Measurements from ENCODE around the gene WFDC2. TPM values are rescaled to one million over a fixed set of nuclear protein-coding genes. Genes with fewer than 3 reads are reported as not detected.
"Not testable (repeated sequence)": the region's sequence is repeated elsewhere in the genome, so short reads cannot be mapped to it uniquely, and the experiment has no call there.

The WFDC2 gene
- total RNA-seq, 1 experiment from 2014 or later = not detected

DNA sequence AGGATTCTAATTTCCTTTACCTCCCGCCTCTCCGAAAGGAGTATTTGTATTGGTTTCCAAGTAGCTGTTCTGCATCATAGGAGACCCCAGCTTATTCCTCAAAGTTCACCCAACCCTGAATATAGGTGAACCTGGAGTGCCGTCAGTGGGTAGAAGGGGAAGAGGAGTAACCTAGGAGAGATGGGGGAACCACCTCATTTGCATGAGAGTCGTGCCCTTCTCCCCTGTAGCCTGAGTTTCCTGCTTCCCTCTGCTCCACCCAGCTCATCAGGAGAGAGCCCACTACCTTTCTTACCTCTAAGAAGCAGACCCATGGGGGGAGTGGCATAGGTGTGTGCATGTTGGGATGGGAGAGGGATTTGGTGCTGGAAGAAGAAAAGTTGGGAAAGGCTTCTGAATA lies 17.3 kb upstream of the WFDC2 start:
- DNase-seq (ENCODE audit: low read depth) = no peak

GRCh38 chr20:45452772-45453691 lies 16.5 kb upstream of the WFDC2 start:
- DNase-seq (ENCODE audit: low read depth) = no peak

GRCh38 chr20:45456632-45457031 lies 12.9 kb upstream of the WFDC2 start:
- DNase-seq (ENCODE audit: low read depth) = no peak

DNA sequence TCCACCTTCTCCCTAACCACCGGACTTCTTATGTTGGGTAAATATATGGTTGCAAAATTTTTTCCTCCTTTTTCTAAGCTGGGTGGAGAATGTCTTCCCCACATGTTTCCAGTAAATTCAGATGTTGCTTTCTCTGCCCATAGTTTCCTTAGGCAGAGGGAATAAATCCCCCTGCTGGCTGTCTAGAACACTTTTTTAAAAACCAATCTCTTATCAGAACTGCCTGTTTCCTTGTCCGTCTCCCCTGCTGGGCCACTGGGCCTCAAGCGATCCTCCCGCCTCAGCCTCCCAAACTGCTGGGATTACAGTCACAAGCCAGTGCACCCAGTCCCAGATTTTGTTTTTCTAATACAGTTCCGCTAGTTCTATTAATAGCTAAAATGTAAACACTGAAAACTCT lies 9.9 kb upstream of the WFDC2 start:
- DNase-seq (ENCODE audit: low read depth) = peak; percentile 26

DNA sequence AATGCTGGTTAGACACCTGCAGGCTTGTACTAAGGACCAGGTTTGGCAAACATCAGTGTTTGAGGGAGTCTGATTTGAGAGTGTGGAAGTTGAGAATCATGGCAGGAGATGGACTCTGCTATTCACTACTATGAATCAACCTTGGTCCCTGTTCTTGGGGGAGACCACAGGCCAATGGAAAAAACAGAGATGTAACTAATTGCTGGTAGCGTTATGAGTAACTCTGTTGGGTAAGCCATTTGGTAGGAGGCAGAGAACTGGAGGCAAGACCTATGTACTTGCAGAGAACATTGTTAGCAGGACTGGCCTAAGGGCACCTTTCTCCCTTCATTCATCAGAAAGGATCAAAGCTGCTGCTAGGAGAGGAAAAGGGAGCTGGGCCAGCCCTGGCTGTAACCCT lies 8.3 kb upstream of the WFDC2 start:
- DNase-seq (ENCODE audit: low read depth) = no peak

GRCh38 chr20:45462711-45463509 lies 6.6 kb upstream of the WFDC2 start:
- DNase-seq (ENCODE audit: low read depth) = no peak

DNA sequence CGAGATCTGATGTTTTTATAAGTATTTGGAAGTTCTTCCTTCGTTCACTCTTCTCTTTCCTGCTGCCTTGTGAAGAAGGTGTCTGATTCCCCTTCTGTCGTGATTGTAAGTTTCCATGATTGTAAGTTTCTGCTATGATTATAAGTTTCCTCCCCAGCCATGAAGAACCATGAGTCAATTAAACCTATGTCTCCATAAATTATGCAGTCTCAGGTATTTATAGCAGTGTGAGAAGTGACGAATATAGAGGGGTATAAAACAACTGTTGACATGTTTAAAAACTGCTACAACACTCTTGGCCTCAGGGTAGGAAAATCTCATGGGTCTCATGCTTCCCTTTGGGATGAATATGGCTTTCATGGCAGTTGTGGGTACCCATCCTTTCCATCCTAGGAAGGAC lies 5.8 kb upstream of the WFDC2 start:
- no peak for DNase-seq (ENCODE audit: low read depth)

DNA sequence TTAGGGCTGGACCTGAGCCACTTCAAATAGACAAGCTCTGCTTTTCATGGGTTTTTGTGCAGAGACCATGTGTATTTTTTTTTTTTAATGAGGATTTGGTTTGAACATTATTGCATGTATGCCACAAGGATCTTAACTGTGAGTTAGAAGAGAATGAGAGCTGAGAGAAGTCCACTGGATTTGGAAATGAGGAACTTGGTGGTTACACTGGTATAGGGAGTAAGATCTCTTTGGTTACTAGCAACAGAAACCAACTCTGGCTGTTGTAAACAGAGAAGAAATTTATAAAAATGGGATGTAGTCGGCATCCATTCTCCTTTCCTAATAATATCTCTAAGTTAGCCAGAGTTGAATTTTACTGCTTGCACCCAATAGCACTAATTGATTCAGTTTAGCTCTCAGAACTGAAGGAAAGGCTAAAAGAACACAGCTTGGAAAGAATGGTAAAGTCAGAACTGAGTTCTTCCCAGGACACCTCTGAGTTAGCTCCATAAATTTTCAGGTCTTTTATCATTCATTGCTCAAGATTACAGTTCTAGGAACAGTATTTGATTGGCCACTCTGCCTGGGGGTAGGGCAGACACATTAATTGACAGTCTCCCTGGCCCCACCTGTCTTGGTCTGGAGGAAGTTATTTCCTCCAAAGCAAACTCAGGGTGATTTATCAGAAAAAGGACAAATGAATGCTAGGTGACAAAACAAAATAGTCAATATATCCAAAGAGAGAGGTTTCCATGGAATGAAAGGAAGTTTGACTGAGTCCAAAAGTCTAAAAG lies 3.9 kb upstream of the WFDC2 start:
- DNase-seq (ENCODE audit: low read depth) = no peak

DNA sequence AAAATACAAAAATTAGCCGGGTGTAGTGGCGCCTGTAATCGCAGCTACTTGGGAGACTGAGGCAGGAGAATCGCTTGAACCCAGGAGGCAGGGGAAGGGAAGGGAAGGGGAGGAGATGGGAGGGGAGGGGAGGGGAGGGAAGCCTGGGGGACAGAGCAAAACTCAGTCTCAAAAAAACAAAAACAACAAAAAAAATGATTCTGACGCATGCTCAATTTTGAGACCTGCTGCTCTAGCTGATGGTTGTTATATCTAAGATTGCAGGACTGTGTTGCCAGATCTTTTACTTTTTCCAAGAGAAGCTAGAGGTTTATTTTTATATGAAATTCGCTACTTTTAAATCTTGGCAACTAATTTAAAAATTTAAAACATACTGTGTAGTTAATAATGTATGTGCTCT lies 2.4 kb upstream of the WFDC2 start:
- DNase-seq (ENCODE audit: low read depth) = no peak

DNA sequence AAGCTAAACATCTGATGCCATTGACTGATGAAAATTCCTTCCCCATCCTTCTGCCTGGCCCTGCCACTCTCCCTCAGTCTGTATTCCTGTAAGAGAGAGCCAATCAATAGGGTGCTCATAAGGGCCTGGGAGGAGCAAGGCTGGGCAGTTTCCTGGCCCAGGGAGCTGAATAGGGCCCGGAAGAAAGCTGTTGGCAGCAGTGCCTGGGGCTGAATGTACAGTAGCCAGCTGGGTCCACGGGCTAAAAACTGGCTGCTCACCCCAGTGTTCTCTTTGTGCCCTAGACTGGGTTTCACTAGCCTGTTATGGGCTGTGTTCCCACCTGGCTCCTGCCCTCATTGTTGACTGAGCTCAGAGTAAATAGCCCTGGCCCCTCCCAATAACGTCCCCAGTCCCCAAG lies 1.7 kb upstream of the WFDC2 start:
- no peak for DNase-seq (ENCODE audit: low read depth)

GRCh38 chr20:45470262-45470931 lies 844 bp downstream of the WFDC2 start:
- peak; percentile 32 for DNase-seq (ENCODE audit: low read depth)

DNA sequence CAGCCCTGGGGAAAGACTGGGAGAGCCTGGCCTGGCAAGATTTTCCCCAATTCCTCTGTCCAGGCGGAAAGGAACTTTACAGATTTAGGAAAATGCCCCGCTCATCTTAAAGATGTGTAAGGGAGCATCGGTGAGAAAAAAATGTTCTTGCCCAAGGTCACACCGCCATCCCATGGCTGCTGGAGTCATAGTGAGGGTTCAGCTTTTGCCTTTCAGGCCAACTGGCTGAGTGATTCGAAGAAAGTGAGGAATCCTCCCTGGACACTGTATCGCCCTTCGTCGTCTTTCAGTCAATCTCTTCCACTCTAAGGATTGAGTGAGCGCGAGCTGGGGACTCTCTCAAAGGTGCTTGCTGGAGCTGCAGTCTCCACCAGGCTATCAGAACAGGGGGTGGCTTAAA lies 1.4 kb downstream of the WFDC2 start:
- DNase-seq (ENCODE audit: low read depth) = no peak

DNA sequence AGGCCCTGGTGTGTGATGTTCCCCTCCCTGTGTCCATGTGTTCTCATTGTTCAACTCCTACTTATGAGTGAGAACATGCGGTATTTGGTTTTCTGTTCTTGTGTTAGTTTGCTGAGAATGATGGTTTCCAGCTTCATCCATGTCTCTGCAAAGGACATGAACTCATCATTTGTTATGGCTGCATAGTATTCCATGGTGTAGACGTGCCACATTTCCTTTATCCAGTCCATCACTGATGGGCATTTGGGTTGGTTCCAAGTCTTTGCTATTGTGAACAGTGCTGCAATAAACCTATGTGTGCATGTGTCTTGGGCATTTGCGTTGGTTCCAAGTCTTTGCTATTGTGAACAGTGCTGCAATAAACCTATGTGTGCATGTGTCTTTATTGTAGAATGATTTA lies 2.7 kb downstream of the WFDC2 start:
- not testable (repeated sequence) for DNase-seq (ENCODE audit: low read depth)

- DNase-seq (ENCODE audit: low read depth) = not testable (repeated sequence)
Observed at GRCh38 chr20:45477530-45478148, 8.1 kb downstream of the WFDC2 start.

GRCh38 chr20:45479822-45480221 lies 10.3 kb downstream of the WFDC2 start:
- DNase-seq (ENCODE audit: low read depth) = no peak

DNA sequence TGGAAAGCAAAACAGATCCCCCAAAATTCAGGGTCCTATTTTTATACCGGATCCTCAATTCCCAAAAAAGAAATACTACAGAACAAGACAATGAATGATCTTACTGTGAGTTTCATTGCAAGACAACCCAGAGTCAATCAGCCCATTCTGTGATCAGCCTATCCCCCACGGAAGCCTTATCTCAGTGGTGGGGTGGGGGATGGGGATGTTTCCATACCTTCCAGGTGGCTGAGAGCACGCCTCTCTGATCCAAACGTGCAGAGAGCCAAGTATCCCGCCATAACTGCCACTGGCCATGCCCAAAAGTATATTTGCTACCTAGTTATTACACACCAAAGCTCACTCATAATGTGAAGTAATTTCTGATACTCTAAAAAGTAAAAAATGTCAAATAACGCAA lies 15.1 kb downstream of the WFDC2 start:
- no peak for DNase-seq (ENCODE audit: low read depth)

DNA sequence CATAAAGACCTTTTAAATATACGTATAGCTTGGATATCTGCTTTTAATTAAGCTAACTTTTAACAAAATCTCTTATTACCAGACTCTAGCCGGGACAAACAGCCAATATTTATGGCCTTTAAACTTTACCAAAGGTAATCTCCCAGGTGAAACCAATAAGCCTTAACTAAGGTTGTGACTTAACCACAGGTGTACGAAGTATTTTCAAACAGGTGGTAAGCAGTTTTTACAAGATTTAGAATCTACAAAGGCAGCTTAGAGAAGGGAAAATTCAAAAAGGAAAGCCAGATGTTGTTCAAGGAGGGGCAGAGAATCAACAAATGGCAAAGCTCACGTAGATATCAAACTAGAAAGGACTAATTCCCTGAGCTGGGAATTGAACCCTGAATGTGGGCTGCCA lies 15.8 kb downstream of the WFDC2 start:
- DNase-seq (ENCODE audit: low read depth) = no peak

GRCh38 chr20:45487231-45487635 lies 17.7 kb downstream of the WFDC2 start:
- no peak for DNase-seq (ENCODE audit: low read depth)

DNA sequence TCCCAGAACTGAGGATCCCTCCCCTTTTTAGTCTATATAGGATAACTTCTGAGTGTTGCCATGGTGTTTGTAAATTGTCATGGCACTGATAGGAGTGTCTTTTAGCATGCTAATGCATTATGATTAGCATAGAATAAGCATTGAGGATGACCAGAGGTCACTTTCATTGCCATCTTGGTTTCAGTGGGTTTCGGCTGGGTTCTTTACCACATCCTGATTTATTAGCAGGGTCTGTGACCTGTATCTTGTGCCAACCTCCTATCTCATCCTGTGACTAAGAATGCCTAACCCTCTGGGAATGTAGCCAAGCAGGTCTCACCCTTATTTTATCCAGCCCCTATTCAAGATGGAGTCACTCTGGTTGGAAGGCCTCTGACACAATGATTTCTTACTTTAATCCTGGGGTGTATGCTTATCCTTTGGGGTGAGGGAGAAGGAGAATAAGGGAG lies 19.6 kb downstream of the WFDC2 start:
- peak; percentile 90 for DNase-seq (ENCODE audit: low read depth)

DNA sequence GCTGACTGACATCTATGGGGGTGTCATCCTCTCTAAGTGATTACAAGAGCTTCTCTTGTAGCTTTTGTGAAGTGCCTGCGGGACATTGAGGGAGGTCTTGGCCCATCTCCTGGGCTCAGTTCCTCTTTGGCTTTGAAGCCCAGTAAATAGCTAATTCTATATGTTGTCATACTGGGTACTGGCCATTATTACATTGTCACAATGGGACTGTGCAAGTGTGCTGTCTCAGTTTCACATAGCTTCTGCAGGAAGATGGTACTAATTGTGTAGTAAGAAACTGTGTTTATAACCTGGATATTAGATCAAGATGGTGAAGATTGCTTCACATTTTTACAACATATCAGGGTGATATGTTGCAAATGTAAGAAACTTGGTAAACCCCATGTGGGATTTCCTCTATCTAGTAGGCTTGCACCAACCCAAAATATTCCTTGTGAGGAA lies 26.0 kb downstream of the WFDC2 start:
- DNase-seq (ENCODE audit: low read depth) = no peak

DNA sequence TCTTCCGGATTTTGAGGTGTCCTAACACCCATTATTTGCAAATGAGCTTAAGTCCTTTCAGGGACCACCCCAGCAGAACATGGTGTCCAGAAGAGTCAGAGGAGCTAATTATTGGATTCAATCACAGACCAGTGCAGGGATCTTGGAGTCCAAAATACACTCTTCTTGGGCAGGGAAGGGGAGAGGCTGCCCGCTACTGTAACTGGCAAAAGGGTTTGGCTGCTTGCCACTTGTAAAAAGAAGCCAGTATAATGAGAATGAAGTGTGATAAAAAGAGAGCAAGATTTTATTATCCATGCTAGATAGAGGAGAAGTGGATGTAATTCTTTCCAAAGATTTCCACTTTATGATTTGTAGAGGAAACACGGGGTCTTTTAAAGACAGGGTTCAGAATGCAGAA lies 26.6 kb downstream of the WFDC2 start:
- no peak for DNase-seq (ENCODE audit: low read depth)

Data from RPMI7951 (cell line).